Suppressor macrophage (primary cell): ENCODE data around the gene OSTF1.

Experiments used
- DNase-seq, 4 experiments: peaks; one replicate each; pipeline ENCODE4 v3.0.0-alpha.2; 2020 to 2022

The OSTF1 gene

DNA sequence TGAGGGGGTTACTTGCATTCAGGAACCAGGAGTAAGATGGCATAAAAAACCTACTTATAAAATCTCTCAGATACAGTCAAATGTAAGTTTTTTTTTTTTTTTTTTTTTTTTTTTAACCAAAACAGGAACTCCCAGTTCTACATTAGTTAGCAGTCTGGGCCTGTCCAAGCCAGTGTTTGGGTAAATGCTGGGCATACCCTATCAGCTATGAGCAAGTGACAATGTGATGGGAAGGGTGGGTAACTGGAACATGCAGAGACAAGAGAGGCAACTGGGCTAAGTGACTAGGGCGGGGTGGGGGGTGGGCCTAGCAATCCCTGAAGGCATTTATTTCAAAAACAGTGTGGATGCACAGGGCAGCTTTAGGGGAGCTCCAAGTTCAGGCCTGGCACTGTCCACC is 2.7 kb upstream of the OSTF1 start:
- DNase-seq = peak; percentile 46 to 72 (median 62)

DNA sequence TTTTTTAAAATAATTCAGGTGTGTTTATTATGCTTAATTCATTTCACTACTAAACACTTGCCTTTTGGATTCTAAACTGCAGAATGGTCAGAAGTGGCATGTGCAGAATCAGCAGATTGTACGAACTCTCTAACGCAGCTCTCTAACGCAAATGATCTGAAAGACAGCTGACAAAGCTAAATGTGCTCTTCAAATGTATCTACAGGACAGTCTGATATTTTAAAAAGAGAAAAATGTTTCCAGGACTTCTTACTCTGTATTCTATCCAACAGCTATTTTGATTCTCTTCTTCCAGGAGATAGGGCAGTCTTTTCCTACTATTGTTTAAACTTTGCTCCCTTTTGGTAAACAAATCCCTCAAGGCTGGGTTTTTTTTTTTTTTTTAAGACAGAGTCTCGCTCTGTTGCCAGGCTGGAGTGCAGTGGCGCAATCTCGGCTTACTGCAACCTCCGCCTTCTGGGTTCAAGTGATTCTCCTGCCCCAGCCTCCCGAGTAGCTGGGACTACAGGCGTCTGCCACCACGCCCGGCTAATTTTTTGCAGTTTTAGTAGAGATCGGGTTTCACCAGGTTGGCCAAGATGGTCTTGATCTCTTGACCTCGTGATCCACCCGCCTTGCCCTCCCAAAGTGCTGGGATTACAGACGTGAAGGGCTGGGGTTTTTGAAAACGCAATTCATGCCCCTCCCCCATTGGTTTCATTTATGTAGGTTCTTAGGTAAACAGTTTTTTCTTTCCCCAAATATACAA is 1.6 kb upstream of the OSTF1 start:
- peak; percentile 30 to 64 (median 46) for DNase-seq

DNA sequence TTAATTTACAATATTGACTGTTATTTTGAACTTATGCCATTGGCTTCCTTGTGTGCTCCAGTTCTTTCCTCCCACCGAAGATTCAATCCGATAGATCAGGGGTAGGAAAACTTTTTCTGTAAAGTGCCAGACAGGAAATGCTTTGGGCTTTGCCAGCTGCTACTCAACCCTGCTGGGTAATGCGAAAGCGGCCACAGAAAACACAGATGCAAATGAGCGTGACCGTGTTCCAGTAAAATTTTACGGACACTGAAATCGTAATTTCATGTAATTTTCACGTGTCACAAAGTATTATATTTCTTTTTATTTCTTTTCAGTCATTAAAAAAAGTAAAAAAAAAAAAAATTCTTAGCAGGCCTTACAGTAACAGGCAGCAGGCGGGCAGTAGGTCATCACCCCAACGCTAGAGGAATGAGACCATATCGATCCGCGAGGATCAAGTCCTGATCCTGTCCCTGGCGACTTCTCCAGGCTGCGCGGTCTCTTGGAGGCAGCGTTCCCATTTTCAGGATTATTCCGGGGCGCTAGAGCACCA is 958 bp upstream of the OSTF1 start:
- DNase-seq = peak; percentile 43 to 63 (median 58)

DNA sequence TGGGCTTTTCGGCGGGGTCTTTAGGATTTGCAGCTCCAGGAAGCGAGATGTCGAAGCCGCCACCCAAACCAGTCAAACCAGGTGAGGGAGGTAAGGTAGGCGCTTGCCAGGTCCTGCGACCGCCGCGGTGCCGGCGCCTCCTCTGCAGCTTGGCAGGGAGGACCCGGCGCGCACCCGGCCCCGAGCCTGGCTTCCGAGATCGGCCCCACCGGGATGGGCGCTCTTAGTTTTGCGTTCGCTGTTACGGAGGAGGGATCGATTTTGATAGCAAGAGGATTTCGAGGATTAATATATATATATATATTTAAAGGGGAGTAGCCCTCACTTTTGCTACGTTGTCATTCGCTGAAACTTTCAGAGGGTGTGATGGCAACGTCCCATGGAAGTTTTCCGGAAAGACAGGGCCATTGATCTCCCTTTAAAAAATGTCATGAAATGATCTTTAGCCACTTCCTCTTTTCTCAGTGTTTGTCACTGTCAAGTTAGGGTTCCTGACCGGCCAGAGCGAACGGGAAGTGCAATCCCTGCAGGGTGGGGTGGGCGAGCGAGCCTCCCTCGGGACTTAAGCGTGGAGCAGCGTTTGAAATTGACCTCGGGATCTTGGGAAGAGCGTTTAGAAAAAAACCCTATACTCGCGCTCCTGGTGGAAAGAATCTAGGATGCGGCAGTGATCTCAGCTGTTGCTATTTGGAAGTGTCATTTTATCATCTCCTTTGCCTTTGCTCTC is 495 bp downstream of the OSTF1 start:
- DNase-seq = peak; percentile 90 to 95 (median 94)

DNA sequence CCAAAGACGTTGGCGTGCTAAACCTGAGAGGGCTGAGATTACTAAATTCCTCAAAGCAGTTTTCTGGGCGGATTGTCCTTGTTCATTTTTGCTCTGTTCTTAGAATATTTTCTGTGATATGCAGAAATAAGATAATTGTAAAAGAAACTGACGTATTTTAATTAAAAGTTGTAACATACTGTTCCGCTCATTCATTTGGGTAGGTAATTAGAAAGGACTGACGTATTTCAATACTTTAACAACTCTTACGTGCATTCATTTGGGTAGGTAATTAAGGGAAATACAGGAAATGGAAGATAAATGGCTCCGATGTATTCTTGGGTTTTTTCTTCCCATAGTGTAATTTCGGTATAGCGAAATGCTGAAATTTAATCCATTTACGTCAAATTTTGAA is 1.1 kb downstream of the OSTF1 start:
- no peak for DNase-seq

DNA sequence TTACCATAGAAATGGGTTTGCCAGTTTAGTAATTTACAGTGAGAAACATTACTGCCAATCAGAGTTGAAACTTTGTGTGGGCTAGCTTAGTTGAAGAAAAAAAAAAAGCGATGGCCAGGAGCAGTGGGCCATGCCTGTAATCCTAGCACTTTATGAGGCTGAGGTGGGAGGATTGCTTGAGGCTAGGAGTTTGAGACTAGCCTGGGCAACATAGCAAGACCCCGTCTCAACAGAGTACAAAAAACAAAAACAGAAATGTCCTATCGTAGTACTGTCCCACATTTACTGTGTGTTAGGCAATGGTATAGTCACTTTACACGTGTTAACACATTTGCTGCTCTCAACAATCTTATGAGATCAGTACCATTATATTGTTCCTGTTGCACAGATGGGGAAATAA is 2.3 kb downstream of the OSTF1 start:
- DNase-seq = peak in 1 of 4 experiments; percentile 16

DNA sequence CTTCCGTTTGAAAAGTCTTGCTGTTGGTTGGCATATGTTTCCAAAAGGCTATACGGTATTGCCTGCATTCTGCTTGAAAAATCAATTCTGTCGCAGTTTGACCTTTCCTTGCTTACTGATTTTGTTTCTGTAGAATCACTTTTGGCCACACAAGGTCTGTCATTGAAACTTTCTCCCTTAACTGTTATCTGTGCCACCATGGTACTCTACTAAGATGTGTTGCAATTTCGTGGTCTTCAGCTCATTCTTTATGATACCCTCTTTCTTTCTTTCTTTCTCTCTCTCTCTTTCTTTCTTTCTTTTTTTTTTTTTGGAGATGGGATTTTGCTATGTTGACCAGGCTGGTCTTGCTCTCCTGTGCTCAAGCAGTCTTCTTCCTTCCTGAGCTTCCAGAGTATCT is 4.5 kb downstream of the OSTF1 start:
- no peak for DNase-seq

DNA sequence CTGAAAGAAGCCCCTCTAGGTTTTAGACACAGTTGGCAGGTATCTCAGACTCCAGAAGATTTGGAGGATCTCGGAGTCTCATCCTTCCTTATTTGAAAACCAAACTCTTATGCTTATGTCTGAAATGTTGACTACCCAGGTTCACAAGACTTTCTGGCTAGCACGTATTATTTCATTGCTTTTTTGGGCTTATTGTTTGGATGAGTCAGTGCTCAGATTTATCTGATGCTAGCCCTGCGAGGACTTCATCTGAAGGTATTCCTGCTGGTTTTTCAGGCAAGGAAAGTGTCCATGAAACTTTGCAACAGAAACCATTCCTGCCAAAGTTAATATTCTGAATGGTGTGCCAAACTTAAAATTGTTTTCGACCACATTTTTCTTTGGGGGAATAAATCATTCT is 8.5 kb downstream of the OSTF1 start:
- DNase-seq = no peak

DNA sequence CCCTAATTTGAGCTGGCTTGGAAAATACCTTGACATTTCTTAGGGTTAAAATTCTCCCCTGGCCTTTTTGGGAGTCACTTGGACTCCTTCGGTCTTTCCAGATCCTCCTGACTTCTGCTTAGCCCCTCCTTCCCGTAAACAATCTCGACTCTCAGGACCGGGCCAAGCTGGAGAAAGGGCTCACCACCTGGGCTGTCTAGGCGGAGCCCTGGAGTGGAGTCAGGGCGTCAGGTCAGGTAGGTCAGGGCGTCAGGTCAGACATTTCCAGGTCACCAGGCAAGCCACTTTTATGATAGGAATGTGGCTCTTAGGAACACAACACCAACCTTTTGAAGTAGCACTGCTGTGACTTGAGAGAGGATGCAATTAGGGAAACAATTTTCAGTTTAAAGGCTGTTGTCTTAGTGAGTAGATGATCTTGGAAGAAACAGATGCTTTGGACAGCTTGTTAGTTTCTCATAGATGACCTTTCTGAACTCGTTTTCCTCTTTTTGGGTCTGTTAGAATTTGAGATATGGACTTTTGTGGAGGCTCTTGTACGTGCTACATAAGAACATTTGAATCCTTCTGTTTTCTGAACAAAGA is 12.8 kb downstream of the OSTF1 start:
- DNase-seq = no peak

DNA sequence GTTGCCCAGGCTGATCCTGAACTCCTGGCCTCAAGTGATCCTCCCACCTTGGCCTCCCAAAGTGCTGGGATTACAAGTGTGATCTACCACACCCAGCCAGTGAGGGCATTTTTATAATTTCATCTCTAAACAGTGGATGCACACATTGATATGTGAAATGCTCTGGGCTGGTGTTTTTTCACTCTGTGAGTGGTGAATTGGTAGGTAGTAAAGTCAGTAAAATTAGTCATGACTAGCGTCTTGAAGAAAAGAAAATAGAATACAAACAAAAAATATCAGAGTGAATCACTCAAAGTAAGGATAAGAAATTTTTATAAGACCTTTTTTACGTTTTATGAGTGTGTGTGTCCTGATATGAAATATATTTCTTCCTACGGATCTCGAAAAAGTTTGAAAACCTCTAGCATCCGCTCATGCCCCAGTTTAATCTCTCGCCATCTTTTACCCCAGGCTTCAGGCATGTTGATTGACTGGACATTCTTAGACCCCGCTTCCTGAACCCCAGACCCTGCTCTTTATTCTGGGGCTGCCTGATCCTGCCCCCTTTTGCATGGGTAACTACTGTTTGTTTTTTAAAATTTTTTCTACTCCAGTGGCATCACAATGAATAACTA is 14.0 kb downstream of the OSTF1 start:
- no peak for DNase-seq

DNA sequence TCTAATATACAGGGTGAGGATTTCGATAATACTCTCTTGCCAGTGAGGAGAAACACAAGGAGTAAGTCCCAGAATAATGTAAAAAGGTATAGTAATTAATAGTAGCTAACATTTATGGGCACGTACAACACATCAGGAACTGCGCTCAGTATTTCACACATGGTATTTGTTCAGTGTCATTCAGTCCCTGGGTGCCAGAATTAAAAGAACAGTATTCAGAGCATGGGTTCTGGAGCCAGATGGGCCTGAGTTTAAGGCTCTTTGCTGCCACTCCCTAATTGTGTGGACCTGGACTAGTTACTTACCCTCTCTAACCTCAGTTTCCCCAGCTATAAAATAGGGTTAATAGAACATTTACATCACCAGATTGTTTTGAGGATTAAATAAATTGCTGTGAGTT is 16.3 kb downstream of the OSTF1 start:
- DNase-seq = no peak

DNA sequence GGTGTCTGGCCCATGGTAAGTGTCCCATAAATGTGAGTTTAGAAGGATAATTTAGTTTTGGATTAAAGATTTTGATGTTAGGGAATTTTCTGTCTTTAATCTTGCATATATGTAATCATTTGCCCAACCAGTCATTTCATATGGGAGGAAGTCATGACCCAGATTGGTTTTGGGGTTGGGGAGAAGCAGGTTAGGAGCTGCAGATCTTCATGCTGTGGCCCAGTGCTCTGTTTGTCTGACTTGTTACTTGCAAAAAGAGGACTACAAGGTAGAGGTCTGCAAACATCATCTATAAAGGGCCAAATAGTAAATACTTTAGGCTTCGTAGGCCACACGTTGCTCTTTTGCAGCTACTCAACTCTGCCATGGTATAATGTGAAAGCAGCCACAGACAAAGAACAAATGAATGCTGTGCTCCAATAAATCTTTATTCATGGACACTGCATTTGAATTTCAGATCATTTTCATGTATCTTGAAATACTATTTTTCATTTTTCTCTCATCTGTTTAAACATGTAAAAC is 16.8 kb downstream of the OSTF1 start:
- no peak for DNase-seq

DNA sequence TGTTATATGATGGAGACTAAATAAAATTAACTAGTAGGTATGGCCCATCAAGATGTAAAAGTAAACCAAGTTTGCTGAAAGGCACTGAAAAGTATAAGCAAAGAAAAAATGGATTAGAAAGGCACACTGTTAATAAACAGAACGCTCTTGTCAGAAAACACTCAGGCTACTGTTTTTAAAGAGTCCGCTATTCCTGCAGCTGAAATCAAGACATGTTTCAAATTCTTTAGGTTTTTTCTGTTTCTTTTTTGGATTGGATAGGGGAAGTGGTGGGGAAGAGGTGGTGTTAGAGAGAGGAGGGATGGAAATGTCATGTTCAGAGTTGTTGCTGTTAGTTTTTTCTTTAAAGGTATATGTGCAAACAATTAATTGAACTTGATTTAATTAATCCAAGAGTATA is 17.5 kb downstream of the OSTF1 start:
- DNase-seq = no peak

DNA sequence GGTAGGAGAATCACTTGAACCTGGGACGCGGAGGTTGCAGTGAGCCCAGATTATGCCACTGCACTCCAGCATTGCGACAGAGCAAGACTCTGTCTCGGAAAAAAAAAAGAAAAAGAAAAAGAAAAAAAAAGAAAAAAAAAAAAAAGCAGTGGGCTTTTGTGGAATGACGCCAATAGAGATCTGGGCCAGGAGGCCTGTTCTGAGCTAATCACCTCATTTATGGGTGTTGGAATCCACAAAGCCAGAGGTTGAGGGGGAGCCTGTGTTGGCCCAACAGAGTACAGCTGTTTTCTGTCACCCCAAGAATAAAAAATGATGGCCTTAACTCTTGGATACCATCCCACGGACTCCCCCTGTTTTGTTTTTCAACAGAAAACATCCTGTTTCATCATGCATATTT is 18.5 kb downstream of the OSTF1 start:
- DNase-seq = no peak

DNA sequence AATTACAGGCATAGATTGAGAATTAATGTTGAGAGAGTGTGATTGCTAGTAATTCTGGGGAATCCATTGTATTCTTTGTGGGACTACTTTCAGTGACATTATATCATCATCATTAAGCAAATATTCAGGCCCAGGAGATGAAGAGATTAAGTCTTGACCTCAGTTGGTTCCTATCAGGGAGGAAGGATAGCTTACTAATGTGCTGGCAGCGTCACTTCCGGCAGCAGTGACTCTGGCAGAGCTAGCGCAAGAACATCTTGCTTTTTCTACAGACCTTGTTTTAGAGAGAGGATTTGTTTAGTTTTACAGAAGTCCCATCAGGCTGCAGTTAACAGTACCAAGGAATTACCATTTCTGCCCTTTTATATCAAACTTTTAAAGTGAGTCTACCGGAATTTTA is 20.3 kb downstream of the OSTF1 start:
- DNase-seq = peak; percentile 24 to 62 (median 56)

DNA sequence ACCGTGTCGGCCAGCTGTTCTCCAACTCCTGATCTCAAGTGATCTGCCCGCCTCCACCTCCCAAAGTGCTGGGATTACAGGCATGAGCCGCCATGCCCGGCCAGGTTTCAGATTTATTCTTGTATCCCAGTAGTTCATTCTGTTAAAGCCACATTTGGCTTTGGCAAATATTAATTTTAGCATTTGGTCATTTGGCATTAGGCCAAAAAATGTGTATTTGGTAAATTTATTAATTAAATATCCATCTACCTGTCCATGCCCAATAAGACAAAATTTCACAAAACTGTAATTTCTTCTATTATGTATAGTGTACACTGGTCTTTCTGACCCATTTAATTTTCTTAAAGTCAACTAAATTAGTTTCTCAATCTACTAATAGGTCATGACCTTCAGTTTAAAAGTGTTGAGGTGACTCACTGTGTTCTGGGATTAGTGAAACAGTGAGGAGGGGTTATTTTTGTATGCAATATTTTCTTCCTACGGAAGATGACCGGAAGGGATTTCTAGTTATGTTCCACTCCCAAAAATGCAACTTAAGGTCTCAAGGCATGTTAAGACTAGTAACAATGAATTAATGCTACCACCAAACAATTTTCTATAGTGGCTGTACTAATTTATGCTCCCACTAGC is 21.0 kb downstream of the OSTF1 start:
- DNase-seq = peak in 2 of 4 experiments; percentile 28 to 33

DNA sequence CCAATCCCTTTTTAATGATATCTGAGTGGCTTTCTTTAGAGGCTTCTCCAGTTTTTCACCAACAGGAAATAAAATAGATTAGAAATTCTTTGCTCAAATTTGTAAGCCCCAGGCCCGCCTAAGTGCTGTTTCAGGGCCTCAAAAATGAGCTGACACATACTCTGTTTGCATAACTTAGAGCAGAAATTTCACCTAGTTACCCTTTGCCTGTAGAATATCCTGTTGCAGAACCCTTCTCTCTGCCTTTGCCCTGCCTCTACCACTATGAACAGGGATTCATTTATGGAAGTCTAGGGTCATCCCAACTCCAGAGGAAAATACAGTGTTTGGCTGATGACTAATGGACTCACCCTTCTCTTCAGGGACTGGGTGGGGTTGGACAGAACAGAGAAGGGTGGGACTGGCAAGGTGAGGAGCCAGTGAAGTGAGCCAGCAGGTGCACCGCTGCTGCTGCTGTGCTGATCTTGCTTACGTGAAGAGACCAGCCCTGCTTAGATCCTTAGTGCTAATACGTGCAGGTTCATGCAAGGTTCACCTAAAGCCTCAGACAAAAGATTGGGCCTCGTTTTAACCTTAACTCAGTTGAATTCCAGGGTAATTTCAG is 22.8 kb downstream of the OSTF1 start:
- DNase-seq = no peak

DNA sequence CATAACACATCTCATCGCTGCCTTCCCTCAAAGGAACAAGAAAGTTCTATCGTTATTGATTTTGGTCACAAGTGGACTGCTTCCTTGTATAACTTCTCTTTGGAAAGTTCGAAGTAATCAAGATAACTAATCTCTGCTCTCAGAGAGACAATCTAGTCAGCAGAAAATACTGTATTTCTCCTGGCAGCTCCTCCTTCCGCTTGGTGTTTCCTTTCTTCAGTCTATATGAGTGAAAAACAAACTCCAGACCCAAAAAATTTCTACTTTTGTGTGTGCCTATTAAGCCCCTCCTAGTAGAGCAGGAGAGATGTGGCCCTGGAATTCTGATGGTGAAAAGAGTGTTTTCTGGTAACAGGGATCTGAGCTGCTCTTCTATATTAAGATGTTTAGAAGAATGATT is 24.5 kb downstream of the OSTF1 start:
- no peak for DNase-seq

DNA sequence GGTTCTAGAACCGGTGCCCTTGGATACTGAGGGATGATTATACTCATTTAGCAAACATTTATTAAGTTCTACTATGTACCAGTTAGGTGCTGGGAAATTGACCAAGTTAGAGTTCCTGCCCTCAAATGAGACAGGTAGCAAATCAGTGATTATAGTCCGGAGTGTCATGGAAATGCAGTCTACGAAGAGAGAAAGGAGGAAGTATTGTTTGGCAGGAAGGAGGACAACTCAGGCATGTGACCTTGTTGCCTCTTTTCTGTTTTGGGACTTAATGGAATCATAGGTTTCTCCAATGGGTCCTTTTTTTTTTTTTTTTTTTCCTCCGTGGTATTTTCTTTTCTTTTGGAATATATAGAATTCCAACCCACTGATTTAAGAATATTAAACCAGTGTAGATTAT is 28.0 kb downstream of the OSTF1 start:
- peak; percentile 15 to 58 (median 49) for DNase-seq

DNA sequence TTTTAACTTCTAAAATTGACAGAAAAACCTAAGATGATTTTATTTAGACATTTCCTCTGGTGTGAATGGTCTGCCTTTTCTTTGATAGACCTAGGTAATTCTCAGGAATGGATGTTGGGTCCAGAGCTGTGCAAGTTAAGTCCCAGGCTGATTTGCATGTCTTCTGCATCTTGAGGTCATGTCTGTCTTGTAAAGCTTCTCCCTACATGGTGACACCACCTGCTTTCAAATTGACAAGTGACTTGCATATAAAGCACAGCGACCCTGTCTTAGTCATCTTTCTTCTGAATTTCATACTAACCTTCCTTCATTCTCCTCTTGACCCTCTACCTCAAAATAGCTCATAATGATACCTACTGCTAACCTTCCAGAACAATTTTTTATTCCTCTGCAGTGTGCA is 29.2 kb downstream of the OSTF1 start:
- no peak for DNase-seq

DNA sequence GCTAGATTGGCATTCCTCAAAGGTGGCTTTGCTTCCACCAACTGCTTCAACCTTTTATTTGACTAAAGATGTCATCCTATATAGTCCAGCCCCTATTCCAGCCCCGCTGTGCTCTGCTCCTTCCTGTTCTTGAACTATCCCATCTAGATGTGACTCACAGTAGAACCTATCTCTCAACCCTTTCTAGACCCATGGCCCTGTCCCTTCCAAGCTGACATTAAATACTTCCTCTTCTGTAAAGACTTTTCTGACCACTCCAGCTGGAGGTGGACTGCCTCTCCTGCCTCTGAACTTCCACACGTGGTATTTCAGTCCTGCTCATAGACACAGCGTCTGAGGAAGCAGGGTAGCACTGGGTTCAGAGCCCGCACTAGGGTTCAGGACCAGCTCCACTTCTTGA is 32.4 kb downstream of the OSTF1 start:
- peak; percentile 64 to 83 (median 64) for DNase-seq
